ENCODE results near the gene MIER2.
"Not testable (repeated sequence)": the region's sequence is repeated elsewhere in the genome, so short reads cannot be mapped to it uniquely, and the experiment has no call there.

Gene MIER2

GRCh38 chr19:344625-345319 lies at the start of gene MIER2:
TSS of gene MIER2 (minus strand) at chr19:344796. CDS start at chr19:344782, 14 bp downstream.
- DNase-seq (ENCODE audit: low read depth): peak; percentile 85

DNA sequence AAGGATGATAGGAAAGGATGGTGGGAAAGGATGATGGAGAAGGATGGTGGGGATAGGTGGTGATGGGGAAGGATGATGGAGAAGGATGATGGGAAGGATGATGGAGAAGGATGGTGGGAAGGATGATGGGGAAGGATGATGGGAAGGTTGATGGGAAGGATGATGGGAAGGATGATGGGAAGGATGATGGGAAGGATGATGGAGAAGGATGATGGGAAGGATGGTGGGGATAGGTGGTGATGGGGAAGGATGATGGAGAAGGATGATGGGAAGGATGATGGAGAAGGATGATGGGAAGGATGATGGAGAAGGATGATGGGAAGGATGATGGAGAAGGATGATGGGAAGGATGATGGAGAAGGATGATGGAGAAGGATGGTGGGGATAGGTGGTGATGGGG lies 49.0 kb upstream of the MIER2 start:
- not testable (repeated sequence) for DNase-seq (ENCODE audit: low read depth)

GRCh38 chr19:392375-392970 lies 47.9 kb upstream of the MIER2 start:
- DNase-seq (ENCODE audit: low read depth): no peak

DNA sequence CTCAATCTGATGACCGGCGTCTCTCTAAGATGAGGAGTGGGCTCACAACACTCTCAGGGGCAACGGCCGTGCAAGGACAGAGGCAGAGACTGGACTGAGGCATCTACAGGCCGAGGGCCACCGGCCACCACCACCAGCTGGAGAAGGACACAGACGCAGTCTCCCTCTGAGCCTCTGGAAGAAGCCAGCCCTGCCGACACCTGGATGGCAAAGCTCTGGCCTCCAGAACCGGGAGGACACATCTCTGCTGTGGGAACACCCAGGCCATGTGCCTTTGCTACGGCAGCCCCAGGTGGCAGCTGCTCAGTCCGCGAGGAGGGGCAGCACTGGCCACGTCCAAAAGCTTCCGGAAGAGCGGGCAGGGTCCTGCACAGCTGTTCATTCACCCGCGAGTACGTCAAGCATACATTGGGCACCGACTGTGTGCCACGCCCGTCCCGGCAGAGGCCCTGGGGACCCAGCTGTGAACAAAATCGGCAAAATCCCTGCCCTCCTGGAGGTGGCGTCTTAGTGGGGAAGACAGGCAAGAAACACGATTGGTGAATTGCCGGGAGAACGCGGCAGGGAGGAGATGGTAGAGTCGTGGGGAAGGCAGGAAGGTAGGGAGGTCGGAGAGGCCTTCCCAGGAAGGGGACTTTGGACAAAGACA lies 47.3 kb upstream of the MIER2 start:
- no peak for DNase-seq (ENCODE audit: low read depth)

- DNase-seq (ENCODE audit: low read depth): no peak
Observed at GRCh38 chr19:391207-391557, 46.6 kb upstream of the MIER2 start.

DNA sequence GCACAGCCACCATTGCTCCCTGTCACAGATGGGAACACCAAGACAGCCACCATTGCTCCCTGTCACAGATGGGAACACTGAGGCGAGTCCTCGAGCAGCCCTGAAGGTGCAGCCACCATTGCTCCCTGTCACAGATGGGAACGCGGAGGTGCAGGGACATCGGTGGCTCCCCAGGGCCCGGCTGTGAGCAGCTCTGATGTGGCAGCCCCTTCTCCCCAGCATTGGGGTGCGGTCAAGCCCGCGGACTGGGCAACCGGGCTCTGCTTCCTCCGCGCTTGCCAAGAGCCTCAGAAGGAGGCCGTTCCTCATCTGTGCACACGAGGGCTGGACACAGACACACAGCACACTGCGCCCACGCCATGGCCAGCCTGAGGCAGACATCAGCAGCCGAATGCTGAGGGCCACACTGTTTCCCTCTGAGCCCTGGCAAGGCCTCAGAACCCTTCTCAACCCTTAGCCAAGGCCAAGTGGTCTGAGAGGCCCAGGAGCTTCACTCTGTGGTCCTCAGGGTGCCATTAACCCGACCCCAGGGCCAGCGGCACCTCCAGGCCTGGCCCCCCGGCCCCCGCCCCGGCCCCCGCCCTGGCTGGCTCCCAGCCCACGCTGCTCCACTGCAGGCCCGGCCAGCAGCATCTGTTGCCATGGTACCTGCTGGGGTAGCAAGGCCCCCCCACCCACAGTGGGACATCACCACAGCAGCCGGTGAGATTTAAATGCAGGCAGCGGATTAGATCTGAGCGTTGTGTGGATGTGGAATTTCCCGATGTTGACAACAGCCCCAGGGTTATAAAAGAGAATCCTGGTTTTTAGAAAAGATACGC lies 46.0 kb upstream of the MIER2 start:
- DNase-seq (ENCODE audit: low read depth): no peak

- no peak for DNase-seq (ENCODE audit: low read depth)
Observed at GRCh38 chr19:389935-390289, 45.3 kb upstream of the MIER2 start.

DNA sequence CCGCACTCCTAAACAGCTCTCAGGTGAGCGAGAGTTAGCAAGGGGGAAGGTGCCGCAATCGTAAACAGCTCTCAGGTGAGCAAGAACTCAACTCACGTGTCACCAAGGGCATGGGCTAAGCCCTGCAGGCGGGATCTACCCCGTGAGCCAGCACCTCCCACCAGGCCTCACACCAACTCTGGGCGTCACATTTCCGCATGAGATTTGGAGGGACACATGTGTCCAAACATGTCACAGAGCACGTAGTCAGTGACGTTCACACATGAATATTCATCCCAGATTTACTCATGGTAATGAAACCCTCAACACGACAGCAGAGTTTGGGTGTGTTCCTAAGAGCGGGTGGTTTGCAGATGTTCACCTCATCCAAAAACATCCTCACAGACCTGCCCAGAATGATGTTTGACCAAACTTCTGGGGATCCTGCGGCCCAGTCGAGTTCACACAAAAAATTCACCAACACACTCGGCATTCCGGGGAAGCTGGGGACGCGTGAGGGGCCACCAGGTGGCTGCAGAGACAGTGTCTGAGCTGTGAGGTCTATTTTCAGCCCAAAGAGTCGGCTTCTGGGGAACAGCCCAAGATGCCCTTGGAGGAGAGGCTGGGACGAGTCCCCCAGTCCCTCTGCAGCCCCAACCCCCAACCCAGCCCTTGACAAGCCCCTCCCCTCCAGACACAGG lies 44.8 kb upstream of the MIER2 start:
- DNase-seq (ENCODE audit: low read depth): no peak

- no peak for DNase-seq (ENCODE audit: low read depth)
Observed at GRCh38 chr19:388691-389090, 44.1 kb upstream of the MIER2 start.

- DNase-seq (ENCODE audit: low read depth): no peak
Observed at GRCh38 chr19:387777-388176, 43.2 kb upstream of the MIER2 start.

- DNase-seq (ENCODE audit: low read depth): not testable (repeated sequence)
Observed at GRCh38 chr19:386632-387301, 42.2 kb upstream of the MIER2 start.

- DNase-seq (ENCODE audit: low read depth): not testable (repeated sequence)
Observed at GRCh38 chr19:386189-386588, 41.6 kb upstream of the MIER2 start.

DNA sequence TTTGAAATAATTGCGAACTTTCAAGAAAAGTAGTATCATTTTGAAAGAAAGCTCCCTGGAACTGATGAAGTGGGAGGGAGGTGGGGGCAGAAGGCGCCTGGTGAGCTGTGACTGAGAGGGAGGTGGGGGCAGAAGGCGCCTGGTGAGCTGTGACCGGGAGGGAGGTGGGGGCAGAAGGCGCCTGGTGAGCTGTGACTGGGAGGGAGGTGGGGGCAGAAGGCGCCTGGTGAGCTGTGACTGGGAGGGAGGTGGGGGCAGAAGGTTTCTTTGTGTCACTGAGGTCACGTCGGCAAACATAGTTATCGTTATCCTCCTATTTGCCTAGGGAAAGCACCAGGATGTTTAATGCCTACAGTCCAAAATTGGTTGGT lies 40.2 kb upstream of the MIER2 start:
- no peak for DNase-seq (ENCODE audit: low read depth)

- no peak for DNase-seq (ENCODE audit: low read depth)
Observed at GRCh38 chr19:383922-384798, 39.6 kb upstream of the MIER2 start.

- DNase-seq (ENCODE audit: low read depth): no peak
Observed at GRCh38 chr19:383040-383439, 38.4 kb upstream of the MIER2 start.

DNA sequence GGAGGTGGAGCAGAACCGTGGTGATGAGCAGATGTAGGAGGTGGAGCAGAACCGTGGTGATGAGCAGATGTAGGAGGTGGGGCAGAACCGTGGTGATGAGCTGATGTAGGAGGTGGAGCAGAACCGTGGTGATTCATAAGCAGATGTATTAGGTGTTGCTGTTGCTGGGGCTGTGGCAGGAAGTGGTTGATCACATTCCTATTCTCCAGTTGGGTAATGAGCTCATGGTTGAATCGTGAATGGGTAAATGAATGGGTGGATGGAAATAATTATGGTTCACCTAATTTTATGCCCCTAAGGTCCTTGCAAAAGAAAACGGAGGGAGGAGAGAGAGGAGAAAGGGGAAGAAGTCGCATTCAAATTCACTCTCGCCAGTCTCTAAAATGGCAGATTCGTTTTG lies 38.0 kb upstream of the MIER2 start:
- DNase-seq (ENCODE audit: low read depth): peak; percentile 5

- DNase-seq (ENCODE audit: low read depth): not testable (repeated sequence)
Observed at GRCh38 chr19:381901-382300, 37.3 kb upstream of the MIER2 start.

GRCh38 chr19:380618-381219 lies 36.1 kb upstream of the MIER2 start:
- not testable (repeated sequence) for DNase-seq (ENCODE audit: low read depth)

GRCh38 chr19:379796-380195 lies 35.2 kb upstream of the MIER2 start:
- DNase-seq (ENCODE audit: low read depth): no peak

DNA sequence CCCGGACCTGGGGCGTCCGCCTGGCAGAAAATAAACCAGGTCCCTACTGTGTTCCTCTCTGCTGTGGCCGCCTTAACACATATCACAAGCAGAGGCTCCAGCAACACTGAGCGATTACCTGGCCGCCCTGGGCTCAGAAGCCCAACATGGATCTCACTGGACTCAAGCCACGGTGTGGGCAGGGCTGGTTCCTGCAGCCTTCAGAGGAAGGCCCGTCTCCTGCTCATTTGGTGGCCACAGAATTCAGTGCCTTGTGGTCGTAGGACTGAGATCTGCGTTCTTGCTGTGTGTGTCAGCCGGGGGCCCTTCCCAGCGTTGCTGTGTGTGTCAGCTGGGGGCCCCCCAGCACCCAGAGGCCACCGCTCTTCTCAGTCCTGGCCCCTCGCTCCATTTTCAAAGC lies 34.1 kb upstream of the MIER2 start:
- DNase-seq (ENCODE audit: low read depth): no peak
